ENCODE results near the gene B9D1. TPM values are rescaled to one million over a fixed set of nuclear protein-coding genes. Genes with fewer than 3 reads are reported as not detected.

Gene B9D1
- total and polyA plus RNA-seq, 2 experiments from 2014 or later, result 35.2 to 63.5 TPM

- TF ChIP-seq ZNF462 (CRISPR knock-in tag; IDR thresholded peaks at IDR 0.05) (no peak), POLR2AphosphoS5 (IDR thresholded peaks at IDR 0.05; ENCODE audit: low read depth) (no peak), NANOG (IDR thresholded peaks at IDR 0.05; ENCODE audit: borderline replicate concordance) (no peak), REST (IDR thresholded peaks at IDR 0.05; ENCODE audit: unreplicated experiment) (no peak), ETS1 (IDR thresholded peaks at IDR 0.05) (no peak), EZH2 (IDR thresholded peaks at IDR 0.05; ENCODE audit: low read depth, unreplicated experiment) (no peak), CTCF (conservative IDR thresholded peaks at IDR 0.05; ENCODE audit: low read depth in 2 of 2) (no peak), EZH2phosphoT487 (IDR thresholded peaks at IDR 0.05; ENCODE audit: unreplicated experiment) (no peak), ZNF114 (CRISPR knock-in tag; IDR thresholded peaks at IDR 0.05) (no peak)
Measured at GRCh38 chr17:19334331-19334730, 28.2 kb downstream of the B9D1 start (continued).
